ENCODE data around the gene KCNAB1. TPM values are rescaled to one million over a fixed set of nuclear protein-coding genes. Genes with fewer than 3 reads are reported as not detected.

Gene KCNAB1
- total RNA-seq, 1 donor from 2014 or later, result 16.5 TPM

DNA sequence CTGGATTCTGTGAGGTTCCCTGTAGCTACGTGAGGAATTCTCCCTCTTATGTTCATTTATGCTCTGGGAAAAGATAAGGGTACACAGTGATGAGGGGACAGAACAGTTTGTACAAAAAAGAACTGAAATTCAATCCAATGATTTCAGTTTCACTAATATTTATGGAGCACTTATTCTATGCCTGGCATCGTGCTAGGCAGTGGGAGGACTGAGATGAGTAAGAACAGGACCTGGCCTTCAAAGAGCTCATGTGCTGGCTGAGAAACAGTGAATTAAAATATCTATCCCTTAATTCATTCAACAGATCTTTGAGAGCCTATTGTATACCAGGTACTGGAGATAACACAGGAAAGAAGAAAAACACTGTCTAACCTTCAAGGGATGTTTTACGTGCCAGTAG is 412.4 kb downstream of the KCNAB1 start:
- Mint-ChIP-seq H3K4me3 (ENCODE audit: unreplicated experiment) (no peak overlapping the region), H3K9me3 (ENCODE audit: unreplicated experiment) (peaks cover 9% of the 10 kb centered on the region), H3K4me1 (ENCODE audit: low read depth, unreplicated experiment) (peaks cover 27% of the 10 kb centered on the region), H3K27ac (ENCODE audit: unreplicated experiment) (no peak overlapping the region), H3K27me3 (ENCODE audit: unreplicated experiment) (peaks cover 2% of the 10 kb centered on the region), H3K36me3 (ENCODE audit: unreplicated experiment) (no peaks in the 10 kb centered on the region)
- DNase-seq, result no peak
- TF ChIP-seq, protein P1, sequence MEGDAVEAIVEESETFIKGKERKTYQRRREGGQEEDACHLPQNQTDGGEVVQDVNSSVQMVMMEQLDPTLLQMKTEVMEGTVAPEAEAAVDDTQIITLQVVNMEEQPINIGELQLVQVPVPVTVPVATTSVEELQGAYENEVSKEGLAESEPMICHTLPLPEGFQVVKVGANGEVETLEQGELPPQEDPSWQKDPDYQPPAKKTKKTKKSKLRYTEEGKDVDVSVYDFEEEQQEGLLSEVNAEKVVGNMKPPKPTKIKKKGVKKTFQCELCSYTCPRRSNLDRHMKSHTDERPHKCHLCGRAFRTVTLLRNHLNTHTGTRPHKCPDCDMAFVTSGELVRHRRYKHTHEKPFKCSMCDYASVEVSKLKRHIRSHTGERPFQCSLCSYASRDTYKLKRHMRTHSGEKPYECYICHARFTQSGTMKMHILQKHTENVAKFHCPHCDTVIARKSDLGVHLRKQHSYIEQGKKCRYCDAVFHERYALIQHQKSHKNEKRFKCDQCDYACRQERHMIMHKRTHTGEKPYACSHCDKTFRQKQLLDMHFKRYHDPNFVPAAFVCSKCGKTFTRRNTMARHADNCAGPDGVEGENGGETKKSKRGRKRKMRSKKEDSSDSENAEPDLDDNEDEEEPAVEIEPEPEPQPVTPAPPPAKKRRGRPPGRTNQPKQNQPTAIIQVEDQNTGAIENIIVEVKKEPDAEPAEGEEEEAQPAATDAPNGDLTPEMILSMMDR (IDR thresholded peaks at IDR 0.05; ENCODE audit: partially characterized antibody, unreplicated experiment), result no peak

DNA sequence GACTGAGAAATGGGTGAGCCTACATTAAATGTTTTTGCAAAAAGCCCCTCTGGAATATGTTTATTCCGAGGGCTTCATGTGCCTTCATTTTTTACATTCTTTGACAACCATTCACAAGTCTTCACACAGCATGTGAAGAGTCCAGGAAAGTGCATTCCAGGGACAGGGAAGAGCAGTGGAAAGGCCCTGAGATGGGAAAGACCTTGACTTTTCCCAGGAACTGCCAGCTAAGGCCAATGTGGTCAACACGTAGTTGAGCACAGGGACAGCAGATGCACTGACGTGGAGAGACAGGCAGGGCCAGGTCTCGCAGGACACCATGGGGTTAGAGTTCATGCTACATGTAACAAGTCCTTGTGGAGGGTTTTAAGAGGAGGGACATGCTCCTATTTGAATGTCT is 412.8 kb downstream of the KCNAB1 start:
- TF ChIP-seq, protein P1 (IDR thresholded peaks at IDR 0.05; ENCODE audit: partially characterized antibody, unreplicated experiment), result no peak
- no peak for DNase-seq
- Mint-ChIP-seq H3K9me3 (ENCODE audit: unreplicated experiment) (peaks cover 9% of the 10 kb centered on the region), H3K27ac (ENCODE audit: unreplicated experiment) (no peak overlapping the region), H3K4me1 (ENCODE audit: low read depth, unreplicated experiment) (peaks cover 23% of the 10 kb centered on the region), H3K4me3 (ENCODE audit: unreplicated experiment) (no peak overlapping the region), H3K27me3 (ENCODE audit: unreplicated experiment) (peaks cover 2% of the 10 kb centered on the region), H3K36me3 (ENCODE audit: unreplicated experiment) (no peaks in the 10 kb centered on the region)

DNA sequence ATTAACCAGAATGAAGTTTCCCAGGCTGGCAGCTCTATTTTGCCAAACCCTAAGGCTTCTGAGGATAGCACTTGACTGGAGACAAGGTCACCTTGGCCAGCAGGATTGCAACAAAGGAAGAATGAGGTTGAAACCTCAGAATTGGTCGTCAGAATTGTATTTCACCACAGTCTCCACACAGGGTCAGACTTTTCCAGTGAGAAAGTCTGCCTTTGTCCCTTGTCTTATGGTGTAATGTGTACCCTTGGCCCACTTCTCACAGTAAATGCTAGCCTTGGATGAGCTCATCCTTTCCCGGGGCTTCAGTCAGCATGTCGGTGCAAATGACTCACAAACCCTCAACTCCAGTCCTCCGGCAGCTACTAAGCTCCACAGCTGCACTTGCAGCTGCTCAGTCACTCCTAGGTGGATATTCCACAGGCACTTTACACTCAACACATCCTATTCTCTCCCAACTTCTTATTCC is 414.8 kb downstream of the KCNAB1 start:
- Mint-ChIP-seq H3K4me3 (ENCODE audit: unreplicated experiment) (no peak overlapping the region), H3K9me3 (ENCODE audit: unreplicated experiment) (peaks cover 3% of the 10 kb centered on the region), H3K27ac (ENCODE audit: unreplicated experiment) (no peak overlapping the region), H3K4me1 (ENCODE audit: low read depth, unreplicated experiment) (peaks cover 15% of the 10 kb centered on the region), H3K36me3 (ENCODE audit: unreplicated experiment) (no peaks in the 10 kb centered on the region), H3K27me3 (ENCODE audit: unreplicated experiment) (no peaks in the 10 kb centered on the region)
- TF ChIP-seq, protein P1 (IDR thresholded peaks at IDR 0.05; ENCODE audit: partially characterized antibody, unreplicated experiment), result no peak
- DNase-seq, result no peak

DNA sequence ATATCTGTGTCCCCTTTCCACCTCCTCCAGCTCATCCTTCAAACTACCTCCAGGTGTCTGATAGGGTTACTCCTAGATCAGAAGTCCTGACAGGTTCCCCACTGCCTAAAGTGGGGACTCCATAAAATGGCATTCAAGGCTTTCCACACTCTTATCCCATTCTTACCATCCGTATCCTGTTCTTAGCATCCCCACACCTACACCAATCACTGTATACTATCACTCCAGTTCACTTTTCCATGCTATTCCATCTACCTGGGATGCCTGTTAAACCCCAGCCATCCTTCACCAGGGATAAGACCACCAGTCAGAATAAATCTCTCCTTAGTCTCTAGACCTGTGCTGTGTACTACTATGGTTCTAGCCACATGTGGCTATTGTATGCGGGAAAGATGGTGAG is 415.4 kb downstream of the KCNAB1 start:
- H3K27ac Mint-ChIP-seq (ENCODE audit: unreplicated experiment), result no peak overlapping the region

More for the DNA sequence above, 415.4 kb downstream of the KCNAB1 start:
- H3K36me3 Mint-ChIP-seq (ENCODE audit: unreplicated experiment), result no peaks in the 10 kb centered on the region
- no peaks in the 10 kb centered on the region for H3K27me3 Mint-ChIP-seq (ENCODE audit: unreplicated experiment)
- H3K4me1 Mint-ChIP-seq (ENCODE audit: low read depth, unreplicated experiment), result peaks cover 11% of the 10 kb centered on the region
- H3K9me3 Mint-ChIP-seq (ENCODE audit: unreplicated experiment), result peaks cover 2% of the 10 kb centered on the region
- DNase-seq, result no peak
- no peak overlapping the region for H3K4me3 Mint-ChIP-seq (ENCODE audit: unreplicated experiment)
- TF ChIP-seq, protein P1 (IDR thresholded peaks at IDR 0.05; ENCODE audit: partially characterized antibody, unreplicated experiment), result no peak
